Erythroblast (primary cell): ENCODE data around the gene SESTD1.
"Not testable (repeated sequence)": the region's sequence is repeated elsewhere in the genome, so short reads cannot be mapped to it uniquely, and the experiment has no call there.

Source experiments
- DNase-seq, 2 experiments: peaks; one replicate each; lab custom pipeline; 2025; lab: John Stamatoyannopoulos, UW
- GATA1 ChIP-seq: IDR thresholded peaks from 2 replicates; pipeline ENCODE4 v1.6.1; 2011; ENCODE audit warnings: low read depth, mild to moderate bottlenecking, control low read depth, low read length, moderate library complexity
- POLR2A ChIP-seq: IDR thresholded peaks from 2 replicates; pipeline ENCODE4 v1.6.1; 2011; ENCODE audit warnings: mild to moderate bottlenecking, low read length

The SESTD1 gene

DNA sequence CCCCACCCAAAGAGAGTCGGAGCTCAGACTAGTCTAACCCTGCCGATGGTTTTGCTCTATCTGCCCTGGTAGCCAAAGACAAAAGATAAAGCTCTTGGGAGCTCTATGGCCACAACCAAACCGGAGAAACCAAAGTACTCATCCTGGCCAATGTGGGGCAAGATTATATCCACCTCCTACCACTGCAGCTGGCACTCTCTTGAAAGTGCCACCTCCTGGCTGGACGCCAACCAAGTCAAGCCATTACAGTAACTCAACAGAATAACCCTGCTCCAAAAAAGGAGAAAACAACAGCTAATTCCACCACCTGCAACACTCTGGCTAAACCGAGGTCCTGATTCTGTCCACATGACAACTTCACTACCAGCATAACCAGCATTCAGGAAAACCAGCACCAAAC is 57.6 kb downstream of the SESTD1 start:
- DNase-seq: no peak
- TF ChIP-seq POLR2A (no peak), GATA1 (no peak)

DNA sequence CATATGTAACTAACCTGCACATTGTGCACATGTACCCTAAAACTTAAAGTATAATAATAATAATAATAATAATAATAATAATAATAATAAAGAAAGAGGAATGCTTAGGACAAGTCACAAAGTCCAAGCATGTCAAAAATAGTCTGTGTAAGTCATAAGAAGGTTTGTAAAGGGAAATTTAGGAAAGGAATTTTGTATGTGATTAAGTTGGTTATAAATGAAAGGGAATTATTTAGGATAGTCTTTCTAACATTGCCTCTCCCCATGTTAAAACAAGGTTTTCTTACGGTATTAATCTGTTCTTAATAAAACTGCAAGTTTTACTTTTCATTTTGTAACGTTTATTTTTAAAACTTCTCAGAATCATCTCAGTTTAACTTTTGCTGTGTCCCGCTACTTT is 62.8 kb downstream of the SESTD1 start:
- no peak for TF ChIP-seq POLR2A
- no peak for TF ChIP-seq GATA1
- peak; percentile 31 to 45 for DNase-seq

DNA sequence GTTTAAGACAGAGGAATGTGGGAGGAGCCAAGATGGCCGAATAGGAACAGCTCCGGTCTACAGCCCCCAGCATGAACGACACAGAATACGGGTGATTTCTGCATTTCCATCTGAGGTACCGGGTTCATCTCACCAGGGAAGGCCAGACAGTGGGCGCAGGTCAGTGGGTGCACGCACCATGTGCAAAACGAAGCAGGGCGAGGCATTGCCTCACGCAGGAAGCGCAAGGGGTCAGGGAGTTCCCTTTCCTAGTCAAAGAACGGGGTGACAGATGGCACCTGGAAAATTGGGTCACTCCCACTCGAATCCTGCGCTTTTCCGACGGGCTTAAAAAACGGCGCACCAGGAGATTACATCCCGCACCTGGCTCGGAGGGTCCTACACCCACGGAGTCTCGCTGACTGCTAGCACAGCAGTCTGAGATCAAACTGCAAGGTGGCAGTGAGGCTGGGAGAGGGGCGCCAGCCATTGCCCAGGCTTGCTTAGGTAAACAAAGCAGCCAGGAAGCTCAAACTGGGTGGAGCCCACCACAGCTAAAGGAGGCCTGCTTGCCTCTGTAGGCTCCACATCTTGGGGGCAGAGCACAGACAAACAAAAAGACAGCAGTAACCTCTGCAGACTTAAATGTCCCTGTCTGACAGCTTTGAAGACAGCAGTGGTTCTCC is 68.6 kb downstream of the SESTD1 start:
- not testable (repeated sequence) for DNase-seq

GRCh38 chr2:179195141-179195540 is 69.5 kb downstream of the SESTD1 start:
- DNase-seq: no peak
- TF ChIP-seq GATA1 (no peak), POLR2A (no peak)

GRCh38 chr2:179193759-179194394 is 70.8 kb downstream of the SESTD1 start:
- no peak for DNase-seq
- no peak for TF ChIP-seq GATA1
- TF ChIP-seq POLR2A: no peak

GRCh38 chr2:179191110-179191509 is 73.5 kb downstream of the SESTD1 start:
- no peak for TF ChIP-seq POLR2A
- TF ChIP-seq GATA1: no peak
- DNase-seq: no peak

GRCh38 chr2:179186126-179186525 is 78.5 kb downstream of the SESTD1 start:
- DNase-seq: no peak
- TF ChIP-seq GATA1 (no peak), POLR2A (no peak)

DNA sequence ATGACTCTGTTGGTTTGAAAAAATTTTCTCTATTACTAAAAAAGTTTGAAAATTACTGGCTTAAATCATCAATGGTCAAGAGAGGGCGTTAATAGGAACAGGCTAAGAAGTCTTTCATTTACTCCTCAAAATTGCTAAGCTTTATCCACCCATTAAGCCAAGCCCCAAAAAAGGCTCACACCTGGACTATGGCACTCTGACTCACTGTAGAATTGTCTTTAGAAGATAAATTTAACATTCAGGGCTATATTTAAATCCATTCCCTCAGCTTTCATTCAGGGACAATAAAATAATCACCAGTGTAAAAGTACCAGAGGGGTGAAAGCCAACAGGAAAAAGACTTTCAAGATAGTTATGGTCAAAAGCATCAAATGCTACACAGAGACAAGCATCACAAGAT is 80.0 kb downstream of the SESTD1 start:
- no peak for DNase-seq
- TF ChIP-seq POLR2A: no peak
- TF ChIP-seq GATA1: no peak

- TF ChIP-seq GATA1: no peak
- no peak for TF ChIP-seq POLR2A
- DNase-seq: no peak
Observed at GRCh38 chr2:179181002-179181401, 83.6 kb downstream of the SESTD1 start.

DNA sequence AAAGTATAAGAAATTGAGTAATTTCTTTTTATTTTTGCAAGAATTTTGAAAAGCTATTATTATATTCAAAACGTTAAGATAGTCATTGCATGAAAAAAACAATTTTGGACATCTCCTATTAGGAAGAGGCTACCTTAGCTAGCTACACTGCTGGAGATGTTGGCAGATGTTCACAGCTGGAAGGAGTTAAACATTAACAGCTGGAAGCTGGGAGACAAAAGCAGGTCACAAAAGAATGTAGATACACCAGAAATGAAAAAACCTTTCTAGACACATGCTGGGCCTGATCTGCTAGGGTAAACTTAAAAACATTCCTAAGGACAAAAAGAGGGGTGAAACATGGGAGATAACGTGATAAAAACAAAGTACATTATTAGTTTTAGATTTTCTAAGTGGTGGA is 84.4 kb downstream of the SESTD1 start:
- no peak for TF ChIP-seq POLR2A
- TF ChIP-seq GATA1: no peak
- DNase-seq: no peak

GRCh38 chr2:179179719-179180118 is 84.9 kb downstream of the SESTD1 start:
- no peak for DNase-seq
- no peak for TF ChIP-seq GATA1
- no peak for TF ChIP-seq POLR2A

- no peak for TF ChIP-seq POLR2A
- TF ChIP-seq GATA1: no peak
- no peak for DNase-seq
Observed at GRCh38 chr2:179177694-179178093, 86.9 kb downstream of the SESTD1 start.

GRCh38 chr2:179174240-179174639 is 90.4 kb downstream of the SESTD1 start:
- DNase-seq: no peak
- TF ChIP-seq POLR2A: no peak
- no peak for TF ChIP-seq GATA1

DNA sequence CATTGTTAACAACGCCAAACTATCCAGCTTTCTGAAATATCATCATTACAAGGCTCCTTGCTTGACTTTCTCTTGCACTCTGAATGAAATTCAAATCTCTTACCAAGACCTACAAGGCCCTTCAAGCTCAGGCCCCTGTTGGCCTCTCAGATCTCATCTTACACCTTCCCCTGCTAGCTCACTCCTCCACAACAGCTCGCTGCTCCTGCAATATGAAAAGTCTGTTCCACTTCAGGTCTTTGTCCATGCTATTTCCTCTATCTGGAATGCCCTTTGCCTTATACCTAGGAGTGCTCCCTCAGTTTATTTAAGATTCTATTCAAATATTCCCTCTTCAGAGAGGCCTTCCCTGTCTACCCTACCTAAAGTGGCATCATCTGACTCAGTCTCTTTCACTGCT is 91.7 kb downstream of the SESTD1 start:
- DNase-seq: no peak
- no peak for TF ChIP-seq GATA1
- TF ChIP-seq POLR2A: no peak

DNA sequence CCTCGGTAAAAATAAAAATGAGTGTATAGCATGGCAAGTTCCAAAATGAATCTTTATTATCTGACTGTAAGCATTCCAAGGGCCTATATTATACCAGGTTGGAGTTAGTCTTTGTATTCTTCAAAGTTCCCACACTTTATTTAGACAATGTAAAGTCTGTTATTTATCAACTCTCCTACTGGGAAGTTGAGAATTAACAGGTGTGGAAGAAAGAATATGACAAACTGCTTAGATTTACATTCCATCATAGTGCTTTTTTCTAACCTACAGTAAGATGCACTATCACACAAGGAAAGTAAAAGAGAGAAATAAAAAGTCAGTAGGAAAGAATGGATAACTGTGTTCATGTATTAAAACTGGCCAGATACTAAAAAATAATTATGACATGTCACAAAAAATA is 93.3 kb downstream of the SESTD1 start:
- DNase-seq: no peak
- TF ChIP-seq POLR2A (no peak), GATA1 (no peak)

GRCh38 chr2:179170901-179171300 is 93.7 kb downstream of the SESTD1 start:
- TF ChIP-seq POLR2A (no peak), GATA1 (no peak)
- no peak for DNase-seq
